Esophagus muscularis mucosa (tissue), 4 donors: Measurements from ENCODE around the gene ADAMTS9.

Source experiments
- EP300 ChIP-seq: sonication (generic); formaldehyde crosslinking; IDR thresholded peaks from one replicate; pipeline ENCODE4 v1.6.1; 2017; ENCODE audit warnings: antibody characterized with exemption
- POLR2A ChIP-seq: fragments of 450-650 bp; IDR thresholded peaks from one replicate; pipeline ENCODE4 v1.6.1; 2017; ENCODE audit warnings: antibody characterized with exemption, moderate library complexity, mild to moderate bottlenecking, low read depth
- POLR2AphosphoS5 ChIP-seq, 2 donors: sonication (generic); formaldehyde crosslinking; IDR thresholded peaks; one replicate each; pipeline ENCODE4 v1.6.1; 2017; ENCODE audit warnings: antibody characterized with exemption in 2 of 2
- TF ChIP-seq, protein P1 (sequence below), 3 experiments: fragments of 200-600 bp in 2 of 3; fragments of 450-650 bp in 1 of 3; sonication (generic) in 2 of 3; IDR thresholded peaks; one replicate each; pipeline ENCODE4 v1.5.1; 2017 to 2019; ENCODE audit warnings: antibody characterized with exemption in 3 of 3, mild to moderate bottlenecking in 2 of 3, moderate library complexity in 1 of 3

- TF ChIP-seq, protein P1, sequence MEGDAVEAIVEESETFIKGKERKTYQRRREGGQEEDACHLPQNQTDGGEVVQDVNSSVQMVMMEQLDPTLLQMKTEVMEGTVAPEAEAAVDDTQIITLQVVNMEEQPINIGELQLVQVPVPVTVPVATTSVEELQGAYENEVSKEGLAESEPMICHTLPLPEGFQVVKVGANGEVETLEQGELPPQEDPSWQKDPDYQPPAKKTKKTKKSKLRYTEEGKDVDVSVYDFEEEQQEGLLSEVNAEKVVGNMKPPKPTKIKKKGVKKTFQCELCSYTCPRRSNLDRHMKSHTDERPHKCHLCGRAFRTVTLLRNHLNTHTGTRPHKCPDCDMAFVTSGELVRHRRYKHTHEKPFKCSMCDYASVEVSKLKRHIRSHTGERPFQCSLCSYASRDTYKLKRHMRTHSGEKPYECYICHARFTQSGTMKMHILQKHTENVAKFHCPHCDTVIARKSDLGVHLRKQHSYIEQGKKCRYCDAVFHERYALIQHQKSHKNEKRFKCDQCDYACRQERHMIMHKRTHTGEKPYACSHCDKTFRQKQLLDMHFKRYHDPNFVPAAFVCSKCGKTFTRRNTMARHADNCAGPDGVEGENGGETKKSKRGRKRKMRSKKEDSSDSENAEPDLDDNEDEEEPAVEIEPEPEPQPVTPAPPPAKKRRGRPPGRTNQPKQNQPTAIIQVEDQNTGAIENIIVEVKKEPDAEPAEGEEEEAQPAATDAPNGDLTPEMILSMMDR (IDR thresholded peaks at IDR 0.05): no peak
- TF ChIP-seq POLR2A (no peak), EP300 (no peak), POLR2AphosphoS5 (IDR thresholded peaks at IDR 0.05) (no peak)
These were observed 217.4 kb downstream of the ADAMTS9 start for GRCh38 chr3:64470436-64470835.
